Measurements from ENCODE around the gene SLC8A2.

SLC8A2 gene

DNA sequence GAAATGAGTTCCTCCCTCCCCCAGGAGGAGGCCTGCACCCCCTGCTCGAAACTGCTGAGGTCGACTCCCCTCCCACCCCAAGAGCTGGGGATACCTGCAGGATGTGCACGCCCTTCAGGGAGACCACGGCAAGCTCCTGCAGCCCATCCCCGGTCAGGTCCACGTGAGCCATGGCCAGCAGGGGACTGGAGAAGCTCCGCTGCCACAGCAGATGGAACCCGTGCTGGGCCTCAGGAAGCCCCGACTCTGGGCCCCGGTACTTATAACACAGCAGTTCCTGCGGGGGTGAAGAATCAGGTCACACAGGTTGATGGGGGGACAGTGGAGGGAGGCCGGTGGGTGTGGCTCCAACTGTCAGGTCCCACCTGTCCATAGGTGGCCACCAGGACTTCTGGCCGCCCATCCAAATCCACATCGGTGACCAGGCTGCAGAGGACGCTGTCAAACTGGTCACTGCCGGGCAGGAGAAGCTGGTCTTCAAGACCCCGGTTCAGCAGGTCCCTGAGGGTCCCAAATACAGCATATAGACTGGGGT lies 4.8 kb upstream of the SLC8A2 start:
- no peaks in the 10 kb centered on the region for H3K36me3 ChIP-seq (ENCODE audit: control insufficient read depth, insufficient read depth, low read length)
- no peak overlapping the region for H3K27ac ChIP-seq (ENCODE audit: insufficient read depth, low read length, poor library complexity, severe bottlenecking)
- peaks cover 9% of the 10 kb centered on the region for H3K27me3 ChIP-seq (replicated peaks; ENCODE audit: control insufficient read depth, insufficient read depth, low read length, poor library complexity, severe bottlenecking)
- H3K4me1 ChIP-seq (ENCODE audit: control insufficient read depth, insufficient read depth, low read length, poor library complexity, severe bottlenecking): peaks cover 8% of the 10 kb centered on the region
- no peak for DNase-seq
- no peak overlapping the region for H3K4me3 ChIP-seq (ENCODE audit: insufficient read depth, low read depth, low read length, poor library complexity, severe bottlenecking)
- no peaks in the 10 kb centered on the region for H3K9me3 ChIP-seq (ENCODE audit: control insufficient read depth, low read length)

DNA sequence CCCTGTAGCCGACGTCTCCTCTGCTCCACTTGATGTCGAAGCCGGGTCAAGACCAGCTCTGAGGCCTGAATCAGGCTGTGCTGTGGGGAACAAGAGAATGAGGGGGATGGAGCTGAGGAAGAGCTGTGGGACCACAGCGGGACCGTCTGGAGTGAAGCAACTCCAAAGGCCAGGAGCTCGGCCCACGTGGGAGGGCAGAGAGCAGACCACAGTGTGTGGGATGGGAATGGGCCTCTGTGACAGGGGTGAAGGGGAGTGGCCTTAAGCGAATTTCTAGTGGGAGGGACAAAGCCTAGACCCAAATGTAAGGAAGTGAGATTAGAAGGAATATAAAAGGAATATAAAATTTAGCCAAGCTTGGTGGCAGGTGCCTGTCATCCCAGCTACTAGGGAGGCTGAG lies 3.8 kb upstream of the SLC8A2 start:
- Histone ChIP-seq H3K27ac (ENCODE audit: insufficient read depth, low read length, poor library complexity, severe bottlenecking) (no peak overlapping the region), H3K36me3 (ENCODE audit: control insufficient read depth, insufficient read depth, low read length) (no peaks in the 10 kb centered on the region), H3K9me3 (ENCODE audit: control insufficient read depth, low read length) (no peaks in the 10 kb centered on the region), H3K27me3 (replicated peaks; ENCODE audit: control insufficient read depth, insufficient read depth, low read length, poor library complexity, severe bottlenecking) (peaks cover 18% of the 10 kb centered on the region), H3K4me3 (ENCODE audit: insufficient read depth, low read depth, low read length, poor library complexity, severe bottlenecking) (no peak overlapping the region), H3K4me1 (ENCODE audit: control insufficient read depth, insufficient read depth, low read length, poor library complexity, severe bottlenecking) (peaks cover 9% of the 10 kb centered on the region)
- DNase-seq: no peak

DNA sequence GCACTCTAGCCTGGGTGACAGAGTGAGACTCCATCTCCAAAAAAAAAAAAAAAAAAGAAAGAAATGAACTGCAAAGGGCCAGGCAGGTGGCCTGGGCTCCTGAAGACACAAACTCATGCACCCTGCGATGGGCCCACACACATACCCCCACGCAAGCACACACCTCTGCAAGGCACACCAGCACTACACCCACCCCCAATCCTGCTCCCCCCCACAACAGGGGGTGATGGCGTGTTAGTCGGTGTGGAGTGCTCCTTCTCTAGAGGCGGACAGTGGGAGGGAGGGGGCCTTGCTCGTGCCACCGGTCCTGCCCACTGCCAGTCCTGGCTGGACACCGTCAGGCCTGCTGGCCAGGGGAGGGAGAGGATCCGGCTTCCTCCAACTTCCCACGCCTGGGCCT lies 1.6 kb upstream of the SLC8A2 start:
- peaks cover 33% of the 10 kb centered on the region for H3K27me3 ChIP-seq (replicated peaks; ENCODE audit: control insufficient read depth, insufficient read depth, low read length, poor library complexity, severe bottlenecking)
- H3K4me3 ChIP-seq (ENCODE audit: insufficient read depth, low read depth, low read length, poor library complexity, severe bottlenecking): no peak overlapping the region
- no peaks in the 10 kb centered on the region for H3K9me3 ChIP-seq (ENCODE audit: control insufficient read depth, low read length)
- no peak for DNase-seq
- no peak overlapping the region for H3K27ac ChIP-seq (ENCODE audit: insufficient read depth, low read length, poor library complexity, severe bottlenecking)
- H3K36me3 ChIP-seq (ENCODE audit: control insufficient read depth, insufficient read depth, low read length): no peaks in the 10 kb centered on the region
- H3K4me1 ChIP-seq (ENCODE audit: control insufficient read depth, insufficient read depth, low read length, poor library complexity, severe bottlenecking): peaks cover 9% of the 10 kb centered on the region

DNA sequence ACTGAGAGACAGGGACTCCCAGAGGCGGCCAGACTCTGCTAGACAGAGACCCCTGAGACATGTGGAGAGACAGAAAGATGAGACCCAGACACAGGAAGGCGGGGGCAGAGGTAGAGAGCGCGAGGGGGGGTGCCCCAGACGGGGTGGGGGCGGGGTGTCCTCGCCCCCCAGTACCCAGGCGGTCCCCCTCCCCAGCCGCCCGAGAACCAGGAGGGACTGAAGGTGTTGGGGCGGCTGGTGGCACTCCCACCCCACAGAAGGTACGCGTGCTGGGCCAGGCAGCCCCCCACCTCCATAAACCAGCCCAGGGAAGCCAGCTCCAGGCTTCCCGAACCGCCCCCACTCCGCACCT lies 336 bp downstream of the SLC8A2 start:
- H3K27ac ChIP-seq (ENCODE audit: insufficient read depth, low read length, poor library complexity, severe bottlenecking): no peak overlapping the region
- no peaks in the 10 kb centered on the region for H3K36me3 ChIP-seq (ENCODE audit: control insufficient read depth, insufficient read depth, low read length)
- DNase-seq: no peak
- no peaks in the 10 kb centered on the region for H3K9me3 ChIP-seq (ENCODE audit: control insufficient read depth, low read length)
- peaks cover 33% of the 10 kb centered on the region for H3K27me3 ChIP-seq (replicated peaks; ENCODE audit: control insufficient read depth, insufficient read depth, low read length, poor library complexity, severe bottlenecking)
- peaks cover 9% of the 10 kb centered on the region for H3K4me1 ChIP-seq (ENCODE audit: control insufficient read depth, insufficient read depth, low read length, poor library complexity, severe bottlenecking)
- H3K4me3 ChIP-seq (ENCODE audit: insufficient read depth, low read depth, low read length, poor library complexity, severe bottlenecking): no peak overlapping the region

DNA sequence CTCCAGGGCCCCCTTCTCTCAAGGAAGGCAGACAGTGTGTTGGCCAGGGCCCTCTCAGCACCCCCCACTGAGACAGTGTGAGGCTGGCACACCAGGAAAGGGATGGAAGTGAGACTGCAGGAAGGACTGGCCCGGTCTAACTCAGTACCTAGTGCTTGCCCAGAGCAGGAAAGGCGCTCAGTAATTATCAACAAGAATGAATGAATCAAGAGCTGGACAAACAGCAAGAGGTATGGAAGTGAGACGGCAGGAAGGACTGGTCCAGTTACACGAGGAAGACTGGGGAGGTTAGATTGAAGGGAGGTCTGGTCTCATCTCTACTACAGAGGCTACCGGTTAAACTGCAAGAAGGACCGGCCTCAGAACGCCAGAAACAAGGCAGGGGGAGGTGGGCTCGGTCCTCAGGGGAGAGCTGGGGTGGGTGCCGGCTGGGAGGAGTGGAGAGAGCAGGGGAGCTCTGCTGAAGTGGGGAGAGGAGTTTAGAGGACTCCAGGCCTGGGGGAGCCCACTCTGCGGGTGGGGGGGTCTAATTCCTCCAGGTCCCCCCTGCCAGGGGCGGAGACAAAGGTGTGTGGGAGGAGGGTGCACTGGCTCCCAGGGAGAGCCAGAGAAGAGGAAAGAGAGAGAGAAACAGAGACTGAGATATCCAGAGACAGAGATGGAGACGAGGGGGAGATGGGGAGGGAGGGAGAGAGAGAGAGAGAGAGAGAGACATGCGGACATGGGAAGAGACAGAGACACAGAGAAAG lies 1.1 kb downstream of the SLC8A2 start:
- DNase-seq: no peak
- no peak overlapping the region for H3K4me3 ChIP-seq (ENCODE audit: insufficient read depth, low read depth, low read length, poor library complexity, severe bottlenecking)
- peaks cover 9% of the 10 kb centered on the region for H3K4me1 ChIP-seq (ENCODE audit: control insufficient read depth, insufficient read depth, low read length, poor library complexity, severe bottlenecking)
- peaks cover 33% of the 10 kb centered on the region for H3K27me3 ChIP-seq (replicated peaks; ENCODE audit: control insufficient read depth, insufficient read depth, low read length, poor library complexity, severe bottlenecking)
- H3K9me3 ChIP-seq (ENCODE audit: control insufficient read depth, low read length): no peaks in the 10 kb centered on the region
- no peaks in the 10 kb centered on the region for H3K36me3 ChIP-seq (ENCODE audit: control insufficient read depth, insufficient read depth, low read length)
- no peak overlapping the region for H3K27ac ChIP-seq (ENCODE audit: insufficient read depth, low read length, poor library complexity, severe bottlenecking)

DNA sequence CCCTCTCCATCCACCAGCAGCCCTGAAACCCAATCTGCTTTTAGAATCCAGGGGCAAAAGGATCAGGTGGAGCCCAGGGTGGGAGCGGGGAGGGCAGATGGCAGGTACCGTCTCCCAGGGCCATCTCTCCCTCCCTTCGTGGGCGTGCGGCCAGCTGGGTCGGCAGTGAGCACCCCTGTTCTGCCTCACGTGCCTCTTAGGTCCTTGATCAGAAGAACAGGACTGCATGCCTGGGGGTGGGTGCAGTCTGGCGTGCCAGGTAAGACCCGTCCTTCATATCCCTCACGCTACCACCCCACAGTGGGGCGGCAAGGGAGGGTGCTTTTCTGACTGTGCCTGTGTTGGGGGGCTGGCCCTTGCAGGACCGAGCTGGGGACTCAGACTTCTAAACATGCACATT lies 2.0 kb downstream of the SLC8A2 start:
- Histone ChIP-seq H3K4me1 (ENCODE audit: control insufficient read depth, insufficient read depth, low read length, poor library complexity, severe bottlenecking) (peaks cover 9% of the 10 kb centered on the region), H3K9me3 (ENCODE audit: control insufficient read depth, low read length) (no peaks in the 10 kb centered on the region), H3K27ac (ENCODE audit: insufficient read depth, low read length, poor library complexity, severe bottlenecking) (no peak overlapping the region), H3K4me3 (ENCODE audit: insufficient read depth, low read depth, low read length, poor library complexity, severe bottlenecking) (no peak overlapping the region), H3K36me3 (ENCODE audit: control insufficient read depth, insufficient read depth, low read length) (no peaks in the 10 kb centered on the region), H3K27me3 (replicated peaks; ENCODE audit: control insufficient read depth, insufficient read depth, low read length, poor library complexity, severe bottlenecking) (peaks cover 33% of the 10 kb centered on the region)
- no peak for DNase-seq

DNA sequence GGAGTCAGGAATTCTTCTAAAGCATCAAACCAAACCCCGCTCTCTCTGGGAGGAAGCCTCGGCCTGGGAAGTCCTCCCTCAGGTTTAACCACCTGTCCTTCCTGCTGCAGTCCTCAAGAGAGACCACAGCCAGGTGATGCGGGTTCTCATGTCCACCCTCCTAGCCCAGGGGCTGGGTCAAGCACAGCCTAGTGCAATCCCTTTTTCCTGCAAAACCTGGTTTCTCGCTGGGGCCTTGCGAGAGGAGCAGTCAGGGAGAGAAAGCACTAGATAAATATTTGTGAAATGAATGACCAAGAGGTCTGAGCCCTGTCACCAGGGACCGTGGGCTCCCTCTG lies 2.4 kb downstream of the SLC8A2 start:
- Histone ChIP-seq H3K4me1 (ENCODE audit: control insufficient read depth, insufficient read depth, low read length, poor library complexity, severe bottlenecking) (peaks cover 9% of the 10 kb centered on the region), H3K27ac (ENCODE audit: insufficient read depth, low read length, poor library complexity, severe bottlenecking) (no peak overlapping the region), H3K4me3 (ENCODE audit: insufficient read depth, low read depth, low read length, poor library complexity, severe bottlenecking) (no peak overlapping the region), H3K9me3 (ENCODE audit: control insufficient read depth, low read length) (no peaks in the 10 kb centered on the region), H3K27me3 (replicated peaks; ENCODE audit: control insufficient read depth, insufficient read depth, low read length, poor library complexity, severe bottlenecking) (peaks cover 33% of the 10 kb centered on the region), H3K36me3 (ENCODE audit: control insufficient read depth, insufficient read depth, low read length) (no peaks in the 10 kb centered on the region)
- no peak for DNase-seq

DNA sequence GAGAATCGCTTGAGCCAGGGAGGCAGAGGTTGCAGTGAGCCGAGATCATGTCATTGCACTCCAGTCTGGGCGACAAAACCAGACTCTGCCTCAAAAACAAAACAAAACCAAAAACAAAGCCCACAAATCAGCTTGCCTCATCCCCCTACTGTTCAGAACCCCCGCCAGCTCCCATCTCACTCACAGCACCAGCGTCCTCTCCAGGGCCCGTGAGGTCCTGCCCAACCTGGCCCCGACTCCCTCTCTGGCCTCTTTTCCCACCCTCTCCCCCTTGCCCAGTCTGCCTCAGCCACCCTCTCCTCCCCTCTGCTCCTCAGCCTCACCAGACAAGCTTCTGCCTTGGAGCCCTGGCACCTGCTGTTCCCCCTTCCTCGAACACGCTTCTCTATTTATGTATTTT lies 3.8 kb downstream of the SLC8A2 start:
- no peaks in the 10 kb centered on the region for H3K36me3 ChIP-seq (ENCODE audit: control insufficient read depth, insufficient read depth, low read length)
- no peaks in the 10 kb centered on the region for H3K9me3 ChIP-seq (ENCODE audit: control insufficient read depth, low read length)
- peaks cover 32% of the 10 kb centered on the region for H3K27me3 ChIP-seq (replicated peaks; ENCODE audit: control insufficient read depth, insufficient read depth, low read length, poor library complexity, severe bottlenecking)
- H3K4me1 ChIP-seq (ENCODE audit: control insufficient read depth, insufficient read depth, low read length, poor library complexity, severe bottlenecking): peaks cover 9% of the 10 kb centered on the region
- no peak for DNase-seq
- H3K27ac ChIP-seq (ENCODE audit: insufficient read depth, low read length, poor library complexity, severe bottlenecking): no peak overlapping the region
- no peak overlapping the region for H3K4me3 ChIP-seq (ENCODE audit: insufficient read depth, low read depth, low read length, poor library complexity, severe bottlenecking)

DNA sequence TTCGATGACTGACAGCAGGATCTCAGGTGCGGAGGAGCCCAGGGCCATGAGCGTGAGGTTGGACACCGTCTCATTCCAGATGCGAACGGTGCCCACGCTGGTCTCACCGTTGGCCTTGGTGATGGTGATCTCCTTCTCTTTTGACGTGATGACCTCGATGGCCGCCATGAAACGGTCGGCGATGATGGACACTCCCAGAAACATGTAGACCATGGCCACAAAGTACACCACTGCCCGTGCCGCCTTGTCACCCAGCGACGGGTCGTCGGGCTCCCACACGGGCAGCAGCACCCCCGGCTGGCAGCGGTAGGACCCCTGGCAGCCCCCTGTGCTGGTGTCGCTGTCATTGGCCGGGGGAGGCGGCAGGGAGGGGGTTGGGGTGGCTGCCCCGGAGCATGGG lies 5.7 kb downstream of the SLC8A2 start:
- H3K9me3 ChIP-seq (ENCODE audit: control insufficient read depth, low read length): no peaks in the 10 kb centered on the region
- H3K4me3 ChIP-seq (ENCODE audit: insufficient read depth, low read depth, low read length, poor library complexity, severe bottlenecking): no peak overlapping the region
- no peak overlapping the region for H3K27ac ChIP-seq (ENCODE audit: insufficient read depth, low read length, poor library complexity, severe bottlenecking)
- H3K4me1 ChIP-seq (ENCODE audit: control insufficient read depth, insufficient read depth, low read length, poor library complexity, severe bottlenecking): no peaks in the 10 kb centered on the region
- no peak for DNase-seq
- H3K36me3 ChIP-seq (ENCODE audit: control insufficient read depth, insufficient read depth, low read length): no peaks in the 10 kb centered on the region
- H3K27me3 ChIP-seq (replicated peaks; ENCODE audit: control insufficient read depth, insufficient read depth, low read length, poor library complexity, severe bottlenecking): peaks cover 19% of the 10 kb centered on the region

DNA sequence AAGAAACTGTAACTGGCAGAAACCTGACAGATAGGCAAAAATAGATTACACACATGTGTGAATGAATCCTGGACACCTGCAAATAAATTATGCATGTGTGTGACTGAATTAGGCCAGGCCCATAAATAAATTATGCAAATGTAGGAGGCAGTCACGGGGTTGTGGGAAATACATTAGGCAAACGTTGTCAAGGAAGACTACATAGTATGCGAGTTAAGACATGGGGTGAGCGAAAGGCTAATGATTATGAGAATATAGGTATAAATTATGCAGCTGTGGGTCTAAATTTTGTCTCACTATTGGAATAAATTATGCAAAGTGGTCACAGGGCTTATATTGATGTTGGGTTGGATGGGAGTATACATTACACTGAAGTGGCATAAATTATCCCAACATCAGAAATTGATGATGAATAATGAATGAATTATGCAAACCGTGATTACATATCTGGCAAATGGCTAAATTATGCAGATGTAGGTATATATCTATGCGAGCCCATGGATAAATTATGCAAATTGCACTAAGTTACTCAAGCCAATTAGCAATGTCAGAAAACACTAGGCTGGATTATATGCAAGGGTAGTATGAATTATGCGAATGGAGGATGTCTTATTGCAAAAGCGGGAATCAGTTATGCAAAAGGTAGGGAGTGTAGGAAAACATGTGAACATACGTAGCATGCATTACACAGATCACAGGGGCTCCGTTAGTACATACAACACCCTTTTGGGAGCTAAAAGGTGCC lies 6.8 kb downstream of the SLC8A2 start:
- Histone ChIP-seq H3K9me3 (ENCODE audit: control insufficient read depth, low read length) (no peaks in the 10 kb centered on the region), H3K27me3 (replicated peaks; ENCODE audit: control insufficient read depth, insufficient read depth, low read length, poor library complexity, severe bottlenecking) (peaks cover 9% of the 10 kb centered on the region), H3K4me3 (ENCODE audit: insufficient read depth, low read depth, low read length, poor library complexity, severe bottlenecking) (no peak overlapping the region), H3K27ac (ENCODE audit: insufficient read depth, low read length, poor library complexity, severe bottlenecking) (no peak overlapping the region), H3K36me3 (ENCODE audit: control insufficient read depth, insufficient read depth, low read length) (no peaks in the 10 kb centered on the region), H3K4me1 (ENCODE audit: control insufficient read depth, insufficient read depth, low read length, poor library complexity, severe bottlenecking) (no peaks in the 10 kb centered on the region)
- DNase-seq: no peak
